Tibial nerve (tissue), 4 donors: ENCODE measurements around the gene CRAT. TPM values are rescaled to one million over a fixed set of nuclear protein-coding genes. Genes with fewer than 3 reads are reported as not detected.
"Not testable (repeated sequence)": the region's sequence is repeated elsewhere in the genome, so short reads cannot be mapped to it uniquely, and the experiment has no call there.

Experiments
- DNase-seq, 2 donors: peaks; one replicate each; pipeline ENCODE4 v3.0.0-alpha.2; 2019; ENCODE audit warnings: low spot score in 2 of 2
- H3K27ac ChIP-seq, 4 donors: fragments of 200-600 bp; sonication (generic) in 3 of 4; one replicate each; pipeline ENCODE4 v1.5.1; 2017 to 2019; ENCODE audit warnings: mild to moderate bottlenecking in 1 of 4
- H3K27me3 ChIP-seq, 2 donors: fragments of 200-600 bp; sonication (generic) in 1 of 2; one replicate each; pipeline versions ENCODE4 v1.5.1 to v1.6.0; 2017 to 2019
- H3K36me3 ChIP-seq, 3 donors: fragments of 200-600 bp; sonication (generic); one replicate each; pipeline ENCODE4 v1.5.1; 2018 to 2019
- H3K4me1 ChIP-seq, 4 donors: fragments of 200-600 bp; sonication (generic) in 3 of 4; one replicate each; pipeline ENCODE4 v1.5.1; 2017 to 2019
- H3K4me3 ChIP-seq, 4 donors: fragments of 200-600 bp; sonication (generic) in 3 of 4; one replicate each; pipeline ENCODE4 v1.5.1; 2017 to 2019; ENCODE audit warnings: mild to moderate bottlenecking in 1 of 4, moderate library complexity in 1 of 4
- H3K9me3 ChIP-seq, 4 donors: fragments of 200-600 bp; sonication (generic) in 3 of 4; one replicate each; pipeline ENCODE4 v1.5.1; 2017 to 2019
- CTCF ChIP-seq, 5 experiments: fragments of 200-600 bp in 3 of 5; fragments of 450-650 bp in 2 of 5; sonication (generic) in 3 of 5; IDR thresholded peaks; one replicate each; pipeline ENCODE4 v1.5.1; 2016 to 2019; ENCODE audit warnings: antibody characterized with exemption in 5 of 5, mild to moderate bottlenecking in 3 of 5, moderate library complexity in 2 of 5
- EP300 ChIP-seq, 2 donors: sonication (generic); formaldehyde crosslinking; IDR thresholded peaks; one replicate each; pipeline ENCODE4 v1.6.1; 2017; ENCODE audit warnings: antibody characterized with exemption in 2 of 2, mild to moderate bottlenecking in 1 of 2
- POLR2A ChIP-seq, 2 donors: fragments of 450-650 bp; IDR thresholded peaks; one replicate each; pipeline ENCODE4 v1.6.1; 2017; ENCODE audit warnings: antibody characterized with exemption in 2 of 2, mild to moderate bottlenecking in 2 of 2, moderate library complexity in 2 of 2
- WGBS, 2 donors: methylation state at CpG; one replicate each; pipeline ENCODE4 v1.1.5; 2018; 5-methylcytosine and 5-hydroxymethylcytosine counted together
- total RNA-seq, 4 donors: library from RNA; depleted of rRNA; stranded (reverse); fragments of >200 nt; gene quantifications; one replicate each; pipeline ENCODE4 v1.1.0, GENCODE V29; 2016

The CRAT gene
- total RNA-seq, 4 donors from 2014 or later, result 42.7 to 81.8 (median 63.2) TPM

GRCh38 chr9:129118799-129119198 lies 8.2 kb upstream of the CRAT start:
- Histone ChIP-seq H3K27me3 (no peaks in the 10 kb centered on the region), H3K9me3 (no peaks in the 10 kb centered on the region), H3K4me3 (no peak overlapping the region), H3K4me1 (peaks cover 0 to 10% (median 2%) of the 10 kb centered on the region in 4 donors), H3K27ac (no peak overlapping the region), H3K36me3 (peaks cover 0 to 36% (median 6%) of the 10 kb centered on the region in 3 donors)
- 62 to 75% methylated on average over 4 of the region's 4 CpGs for WGBS, 2 donors
- no peak for TF ChIP-seq POLR2A (IDR thresholded peaks at IDR 0.05)
- TF ChIP-seq CTCF (IDR thresholded peaks at IDR 0.05), result no peak
- no peak for TF ChIP-seq EP300 (IDR thresholded peaks at IDR 0.05)
- DNase-seq, result no peak

GRCh38 chr9:129113645-129114304 lies 3.2 kb upstream of the CRAT start:
- Histone ChIP-seq H3K27me3 (no peaks in the 10 kb centered on the region), H3K36me3 (no peaks in the 10 kb centered on the region), H3K27ac (peak overlapping the region in 1 of 4 donors; percentile 9), H3K9me3 (no peaks in the 10 kb centered on the region), H3K4me1 (peaks cover 0 to 46% (median 23%) of the 10 kb centered on the region in 4 donors), H3K4me3 (no peak overlapping the region)
- DNase-seq, result no peak
- 80% methylated on average over 17 of the region's 17 CpGs for WGBS, 2 donors
- no peak for TF ChIP-seq CTCF (IDR thresholded peaks at IDR 0.05)
- TF ChIP-seq EP300 (IDR thresholded peaks at IDR 0.05), result no peak
- TF ChIP-seq POLR2A (IDR thresholded peaks at IDR 0.05), result no peak

- not testable (repeated sequence) for H3K27me3 ChIP-seq, DNase-seq, H3K36me3 ChIP-seq, H3K9me3 ChIP-seq
- peaks cover 0 to 50% (median 26%) of the 10 kb centered on the region in 4 donors for H3K4me1 ChIP-seq
- 92% methylated on average over 16 to 17 of the region's 17 CpGs for WGBS, 2 donors
- peak overlapping the region in 2 of 4 donors; percentile 71 to 80 for H3K4me3 ChIP-seq
- peak overlapping the region in 1 of 4 donors; percentile 92 for H3K27ac ChIP-seq
Measured at GRCh38 chr9:129112526-129112925, 1.9 kb upstream of the CRAT start.

- 0 to 1% methylated on average over 35 to 36 of the region's 37 CpGs for WGBS, 2 donors
- peak in 1 of 2 donors; percentile 8 for DNase-seq
- TF ChIP-seq POLR2A (IDR thresholded peaks at IDR 0.05) (no peak), CTCF (IDR thresholded peaks at IDR 0.05) (no peak), EP300 (IDR thresholded peaks at IDR 0.05) (no peak)
- Histone ChIP-seq H3K36me3 (peaks cover 0 to 17% (median 0%) of the 10 kb centered on the region in 3 donors), H3K4me3 (peak overlapping the region; percentile 71 to 93 (median 82)), H3K9me3 (no peaks in the 10 kb centered on the region), H3K27me3 (no peaks in the 10 kb centered on the region), H3K27ac (peak overlapping the region; percentile 63 to 96 (median 92)), H3K4me1 (peaks cover 0 to 50% (median 26%) of the 10 kb centered on the region in 4 donors)
Measured at GRCh38 chr9:129111528-129112151, 1.0 kb upstream of the CRAT start.

GRCh38 chr9:129109952-129110739 lies 447 bp downstream of the CRAT start:
- peak in 1 of 2 donors; percentile 29 for DNase-seq
- Histone ChIP-seq H3K4me1 (peaks cover 0 to 50% (median 26%) of the 10 kb centered on the region in 4 donors), H3K27ac (peak overlapping the region; percentile 63 to 96 (median 92)), H3K36me3 (peaks cover 0 to 32% (median 0%) of the 10 kb centered on the region in 3 donors), H3K27me3 (no peaks in the 10 kb centered on the region), H3K4me3 (peak overlapping the region; percentile 71 to 97 (median 88)), H3K9me3 (no peaks in the 10 kb centered on the region)
- WGBS, 2 donors, result 2 to 20% methylated on average over 11 to 54 of the region's 64 CpGs
- no peak for TF ChIP-seq POLR2A (IDR thresholded peaks at IDR 0.05)
- TF ChIP-seq CTCF (IDR thresholded peaks at IDR 0.05), result no peak
- no peak for TF ChIP-seq EP300 (IDR thresholded peaks at IDR 0.05)
